NCI-H1436 treated with DMSO at 0.1 percent for 48 hours (cell line): ENCODE results near the gene PTPRN2.

ENCODE experiments used
- DNase-seq: peaks from one replicate; lab custom pipeline; 2025; lab: John Stamatoyannopoulos, UW

The PTPRN2 gene

DNA sequence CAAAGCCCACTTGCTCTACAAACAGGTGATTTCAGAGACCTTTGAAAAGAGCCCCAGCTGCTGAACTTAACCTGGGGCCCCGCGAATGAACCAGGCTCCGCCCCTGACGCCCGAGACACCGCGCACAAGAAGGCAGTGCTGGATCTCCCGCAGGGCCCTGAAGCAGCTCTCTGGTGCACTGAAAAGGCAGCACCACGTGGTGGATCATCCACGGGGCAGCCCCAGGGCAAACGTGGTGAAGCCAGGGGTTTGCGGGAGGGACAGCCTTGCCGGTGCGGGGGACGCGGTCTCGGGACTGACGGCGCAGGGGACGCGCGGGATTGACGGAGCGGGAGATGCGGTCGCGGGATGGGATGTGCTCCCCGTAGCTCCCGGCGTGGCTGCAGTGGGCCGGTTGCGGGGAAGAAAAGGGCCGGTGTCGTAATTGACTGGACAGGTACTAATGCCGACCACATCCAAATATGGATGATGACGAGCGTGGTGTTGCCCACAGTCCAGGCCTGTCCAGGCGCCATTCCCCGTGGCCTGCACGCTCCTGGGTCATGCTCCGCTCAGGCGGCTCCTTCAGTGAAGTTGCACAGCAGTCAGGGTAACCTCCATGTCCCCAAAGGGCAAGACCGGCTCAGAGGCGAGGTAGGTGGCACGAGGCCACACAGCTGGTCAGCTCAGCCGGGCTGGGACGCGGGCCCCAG is 829.7 kb downstream of the PTPRN2 start:
- no peak for DNase-seq

DNA sequence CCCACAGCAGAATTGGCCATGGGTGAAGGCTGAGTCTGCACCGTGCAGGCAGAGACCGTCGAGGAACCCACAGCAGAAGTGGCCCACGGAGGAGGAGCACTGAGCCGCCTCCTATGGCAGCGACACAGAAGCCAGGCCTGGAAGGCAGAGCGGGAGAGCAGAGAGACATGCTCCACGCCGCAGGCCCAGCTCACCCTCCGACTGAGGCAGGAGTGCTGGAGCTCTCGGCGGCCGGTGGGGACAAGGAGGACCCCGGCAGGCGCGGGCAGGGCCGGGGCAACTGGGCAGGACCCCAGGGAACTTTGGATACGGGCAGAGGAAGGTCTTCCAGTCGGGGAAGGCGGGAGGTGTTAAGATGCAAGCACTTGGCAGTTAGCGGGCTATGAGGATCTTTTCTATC is 830.4 kb downstream of the PTPRN2 start:
- no peak for DNase-seq

DNA sequence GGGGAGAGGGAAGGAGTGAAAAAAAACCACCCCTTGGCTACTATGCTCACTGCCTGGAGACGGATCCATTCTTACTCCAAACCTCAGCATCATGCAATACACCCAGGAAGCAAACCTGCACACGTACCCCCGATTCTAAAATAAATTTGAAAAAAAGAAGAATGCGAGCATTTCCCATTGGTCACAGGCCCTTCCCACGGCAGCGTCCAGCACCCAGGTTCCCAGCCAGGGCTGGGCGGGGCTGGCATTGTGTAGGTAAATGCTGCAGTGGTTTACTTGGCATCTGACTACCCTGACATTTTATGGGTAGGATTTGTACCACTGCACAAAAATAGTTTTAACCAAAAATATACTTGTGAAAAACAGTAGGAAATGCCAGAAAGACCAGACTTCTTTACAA is 831.9 kb downstream of the PTPRN2 start:
- DNase-seq = no peak

DNA sequence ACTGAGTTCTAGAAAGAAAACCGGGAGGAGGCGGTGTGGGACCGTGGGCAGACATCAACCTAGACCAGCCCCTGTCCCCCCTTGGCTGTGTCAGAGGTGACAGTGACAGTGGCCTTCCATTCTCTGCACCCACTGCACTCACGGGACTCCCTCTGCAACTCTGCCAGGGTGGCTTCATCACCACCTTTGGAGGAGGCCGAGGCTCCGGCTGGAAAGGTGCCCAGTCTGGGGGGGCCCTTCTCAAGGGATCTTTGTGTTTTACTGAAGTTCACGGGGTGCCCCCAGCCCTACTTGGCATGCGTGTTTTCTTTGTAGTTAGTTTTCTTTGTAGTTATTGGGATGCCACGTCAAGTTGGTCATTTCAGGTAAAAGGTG is 833.2 kb downstream of the PTPRN2 start:
- DNase-seq = no peak

DNA sequence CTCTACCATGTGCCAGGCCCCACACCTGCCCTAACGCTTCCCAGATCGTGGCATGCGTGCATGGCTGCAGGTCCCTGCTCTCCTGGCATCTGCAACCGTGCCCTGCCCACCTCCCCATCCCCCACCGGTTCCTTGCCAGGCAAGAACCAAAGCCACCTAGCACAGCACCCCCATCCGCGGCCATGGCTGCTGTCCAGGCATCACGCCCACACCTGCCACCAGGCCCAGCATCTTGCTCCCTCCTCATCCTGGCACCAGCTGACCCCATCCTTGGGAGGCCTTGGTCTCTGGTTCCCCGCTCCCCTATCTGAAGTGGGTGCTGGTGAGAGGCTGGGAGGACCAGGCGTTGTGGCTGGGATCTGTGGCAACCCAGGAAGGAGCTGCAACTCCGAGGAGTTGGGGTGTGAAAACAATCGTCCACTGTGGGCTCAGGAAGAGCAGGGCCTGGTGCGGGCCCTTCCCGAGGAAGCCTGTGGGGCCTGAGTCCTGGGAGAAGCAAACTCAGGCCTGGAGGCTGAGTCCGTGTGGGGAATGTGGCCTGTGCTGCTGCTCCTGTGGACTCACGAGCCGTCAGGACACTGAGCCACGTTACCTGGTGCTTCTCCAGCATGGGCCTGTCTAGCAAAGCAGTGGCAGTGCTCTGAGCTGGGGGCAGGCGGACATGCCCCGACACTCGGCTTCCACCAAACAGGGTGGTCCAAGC is 833.8 kb downstream of the PTPRN2 start:
- no peak for DNase-seq

DNA sequence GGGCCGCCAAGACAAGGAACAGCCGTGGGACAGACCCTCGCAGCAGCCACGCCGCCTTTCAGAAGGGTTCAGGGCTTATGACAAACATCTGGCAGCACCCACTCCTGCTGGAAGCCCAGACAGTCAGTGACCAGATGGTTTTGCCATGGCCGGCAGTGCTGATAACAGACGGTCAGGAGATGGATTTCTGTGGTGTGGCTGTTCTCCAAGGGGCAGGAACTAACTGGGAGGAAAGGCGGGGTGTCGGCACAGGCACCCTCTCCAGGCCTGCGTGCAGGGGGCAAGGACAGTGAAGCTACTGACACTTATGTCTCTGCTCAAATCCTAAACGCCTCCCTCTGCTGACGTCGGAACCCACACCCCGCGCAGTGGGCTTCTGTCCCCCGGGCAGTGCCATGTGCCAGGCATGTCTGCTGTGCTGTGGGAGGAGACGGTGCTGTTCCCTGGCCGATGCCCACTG is 834.8 kb downstream of the PTPRN2 start:
- DNase-seq = no peak

DNA sequence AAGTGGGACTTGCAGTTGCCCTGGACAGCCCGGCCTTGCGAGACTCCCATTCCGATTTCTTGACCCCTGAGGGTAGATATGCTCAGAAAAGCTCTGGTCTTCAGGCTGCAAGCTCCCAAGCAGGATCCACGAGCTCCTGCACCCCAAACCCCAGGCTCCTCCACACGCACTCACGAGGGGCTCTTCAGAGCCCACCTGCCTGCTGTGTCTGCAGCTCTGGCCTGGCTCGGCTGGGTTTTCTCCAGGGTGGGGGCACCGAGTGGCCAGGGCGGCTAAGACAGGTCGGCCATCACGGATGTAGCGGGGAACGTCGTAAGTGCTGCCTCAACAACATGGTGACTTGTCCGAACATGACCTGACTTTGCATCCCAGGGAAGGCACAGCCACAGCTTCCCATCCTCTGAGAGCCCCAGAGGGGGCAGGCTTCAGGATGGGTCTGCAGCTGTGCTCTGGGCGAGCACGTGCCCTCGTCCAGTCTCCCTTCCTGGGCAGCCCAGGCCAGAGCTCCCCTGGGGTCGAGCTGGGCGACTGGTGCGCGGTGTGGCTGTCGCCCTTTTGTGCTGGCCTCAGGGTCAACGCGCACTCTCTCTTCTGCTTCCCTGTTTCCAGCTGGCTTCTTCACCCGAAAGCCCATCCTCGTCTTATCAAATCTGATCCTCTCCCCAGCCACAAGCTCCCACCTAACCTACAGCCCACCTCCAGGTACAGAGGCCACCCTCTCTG is 835.5 kb downstream of the PTPRN2 start:
- no peak for DNase-seq

DNA sequence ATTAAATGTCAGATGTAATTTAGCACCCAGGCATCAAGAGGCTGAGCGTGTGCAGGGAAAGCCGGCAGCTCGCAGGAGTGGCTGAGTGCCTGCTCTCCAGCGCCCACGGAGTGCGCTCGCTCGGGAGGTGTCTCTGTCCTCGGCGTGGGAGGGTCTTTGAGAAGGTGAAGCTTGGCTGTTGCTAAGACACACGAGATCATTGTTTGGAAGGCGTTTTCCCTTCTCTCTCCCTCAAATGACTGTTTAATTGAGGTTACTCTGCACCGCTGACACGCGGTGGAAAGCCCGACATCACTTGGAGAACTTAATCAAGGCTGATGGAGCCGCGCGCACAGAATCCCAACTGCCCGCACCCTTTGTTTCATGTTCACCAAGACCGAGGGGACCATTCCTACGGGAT is 836.2 kb downstream of the PTPRN2 start:
- no peak for DNase-seq

DNA sequence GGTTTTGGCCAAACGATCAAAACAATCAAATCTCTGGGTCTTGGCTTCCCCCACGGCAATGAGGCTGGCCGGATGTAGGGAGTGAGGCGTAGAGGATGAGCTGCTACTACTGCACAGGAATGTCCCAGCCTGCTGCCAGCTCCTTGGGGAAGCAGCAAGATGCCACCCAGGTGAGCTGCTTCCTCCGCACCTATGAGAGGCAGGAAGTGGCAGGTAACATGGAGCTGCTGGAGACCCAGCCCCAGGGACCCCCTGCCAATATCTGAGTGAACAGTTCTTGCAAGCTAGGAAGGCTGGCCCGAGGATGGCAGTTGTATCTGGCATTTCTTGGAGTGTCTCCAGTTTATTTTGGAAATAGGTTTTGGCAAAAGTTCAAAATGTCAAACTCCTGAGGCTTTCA is 837.3 kb downstream of the PTPRN2 start:
- no peak for DNase-seq

DNA sequence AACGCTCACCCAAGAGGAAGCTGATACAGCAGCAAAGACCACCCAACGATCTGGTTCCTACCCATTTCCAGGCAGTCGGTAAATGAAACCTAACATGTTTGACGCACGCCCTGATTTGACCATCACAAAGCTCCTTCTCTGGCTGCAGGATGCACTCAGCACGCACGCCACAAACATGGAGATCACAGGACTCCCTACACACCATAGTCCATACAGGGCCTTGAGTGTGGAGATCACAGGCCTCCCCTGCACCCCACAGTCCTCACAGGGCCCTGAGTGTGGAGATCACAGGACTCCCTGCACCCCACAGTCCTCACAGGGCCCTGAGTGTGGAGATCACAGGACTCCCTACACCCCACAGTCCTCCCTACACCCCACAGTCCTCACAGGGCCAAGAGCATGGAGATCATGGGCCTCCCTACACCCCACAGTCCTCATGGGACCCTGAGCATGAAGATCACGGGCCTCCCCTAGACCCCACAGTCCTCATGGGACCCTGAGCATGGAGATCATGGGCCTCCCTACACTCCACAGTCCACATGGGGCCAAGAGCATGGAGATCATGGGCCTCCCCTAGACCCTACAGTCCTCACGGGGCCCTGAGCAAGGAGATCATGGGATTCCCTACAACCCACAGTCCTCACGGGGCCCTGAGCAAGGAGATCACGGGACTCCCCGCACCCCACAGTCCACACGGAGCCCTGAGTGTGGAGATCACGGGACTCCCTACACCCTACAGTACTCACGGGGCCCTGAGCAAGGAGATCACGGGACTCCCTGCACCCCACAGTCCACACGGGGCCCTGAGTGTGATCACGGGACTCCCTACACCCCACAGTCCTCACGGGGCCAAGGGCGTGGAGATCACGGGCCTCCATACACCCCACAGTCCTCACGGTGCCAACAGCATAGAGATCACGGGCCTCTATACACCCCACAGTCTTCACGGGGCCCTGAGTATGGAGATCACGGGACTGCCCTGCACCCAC is 841.6 kb downstream of the PTPRN2 start:
- DNase-seq = no peak

DNA sequence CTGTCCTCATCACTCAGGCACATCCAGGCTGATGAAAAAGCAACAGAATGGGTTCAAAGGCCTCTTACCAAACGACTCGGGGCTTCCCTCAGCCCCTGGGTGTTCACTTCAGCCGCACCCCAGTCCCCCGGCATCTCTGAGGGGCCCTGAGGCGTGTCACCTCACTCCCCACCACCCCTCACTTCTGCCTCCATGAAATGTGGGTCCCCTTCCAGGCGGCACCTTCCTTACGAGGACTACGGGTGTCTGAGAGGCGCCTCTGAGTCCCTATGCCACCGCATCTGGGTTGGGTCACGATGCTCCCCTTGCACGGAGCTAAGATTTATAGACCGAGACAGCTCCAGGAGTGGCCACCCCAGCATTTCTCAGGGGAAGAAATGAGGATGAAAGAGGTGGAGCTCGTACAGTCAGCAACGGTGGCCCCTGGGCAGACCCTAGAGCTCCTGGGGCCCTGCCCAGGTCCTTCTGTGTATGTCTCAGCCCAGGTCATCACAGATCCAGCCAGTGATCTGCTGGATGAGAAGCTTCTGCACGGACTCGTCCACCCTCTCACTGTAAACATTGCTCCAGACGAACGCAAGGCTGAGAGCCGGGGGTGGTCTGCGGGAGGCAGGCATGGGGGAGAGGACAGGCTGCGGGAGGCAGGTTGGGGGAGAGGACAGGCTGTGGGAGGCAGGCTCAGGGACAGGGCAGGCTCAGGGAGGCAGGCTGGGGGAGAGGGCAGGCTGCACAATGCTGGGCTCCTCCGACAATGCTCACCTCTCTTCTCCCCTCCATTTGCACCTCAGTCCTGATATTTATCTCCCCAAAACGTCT is 842.6 kb downstream of the PTPRN2 start:
- no peak for DNase-seq

DNA sequence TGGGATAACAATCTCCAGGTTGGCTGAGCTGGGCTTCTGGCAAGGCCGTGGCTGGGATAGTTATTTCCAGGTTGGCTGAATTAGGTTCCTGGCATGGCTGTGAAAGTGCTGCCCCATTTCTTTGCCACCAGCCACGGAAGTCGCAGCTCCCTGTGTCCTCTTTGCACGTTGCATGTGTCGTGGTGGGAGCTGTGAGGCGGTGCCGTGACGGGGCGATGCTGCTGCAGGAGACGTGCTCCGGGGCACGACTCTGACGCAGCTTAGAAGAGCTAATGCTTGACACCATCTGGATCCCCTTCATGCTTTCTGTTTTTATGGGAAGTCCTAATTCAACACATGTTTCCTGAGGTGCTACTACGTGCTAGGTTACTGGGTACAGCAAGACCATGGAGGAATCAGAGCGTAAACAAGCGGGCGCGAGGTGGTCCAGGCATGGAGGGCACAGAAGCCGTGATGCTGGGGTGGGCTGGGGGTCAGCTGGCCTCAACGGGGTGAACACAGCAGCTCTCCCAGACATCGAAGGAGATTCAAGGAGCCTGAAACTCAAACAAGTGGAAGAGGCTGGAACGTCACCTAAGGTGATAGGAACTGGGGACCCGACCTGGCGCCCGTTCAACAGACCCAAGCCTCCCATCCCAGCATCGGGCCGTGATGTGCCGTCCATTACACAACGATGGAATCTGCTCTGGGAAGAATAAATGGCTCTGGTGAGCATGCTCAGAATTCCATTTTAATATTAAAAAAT is 843.7 kb downstream of the PTPRN2 start:
- no peak for DNase-seq

DNA sequence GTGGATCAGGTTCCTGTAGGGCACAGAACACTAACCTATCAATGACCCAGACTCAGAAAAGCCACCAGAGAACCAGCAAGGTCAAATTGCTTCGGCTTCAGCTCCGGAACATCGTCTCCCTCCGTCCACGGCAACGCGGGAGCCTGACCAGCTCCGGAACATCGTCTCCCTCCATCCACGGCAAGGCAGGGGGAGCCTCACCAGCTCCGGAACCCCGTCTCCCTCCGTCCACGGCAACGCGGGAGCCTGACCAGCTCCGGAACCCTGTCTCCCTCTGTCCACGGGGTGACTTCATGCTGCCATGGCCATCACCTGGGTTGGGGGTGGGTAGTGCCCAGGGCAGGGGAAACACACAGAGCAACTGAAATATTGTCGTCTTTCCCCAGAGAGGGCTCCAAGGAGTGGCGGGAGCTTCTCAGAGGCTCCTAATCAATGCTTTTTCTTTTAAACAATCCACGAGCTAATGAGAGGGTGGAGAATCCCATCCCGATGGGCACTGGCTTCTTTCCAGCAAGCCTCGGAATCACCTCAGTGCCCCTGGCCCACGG is 847.3 kb downstream of the PTPRN2 start:
- no peak for DNase-seq

DNA sequence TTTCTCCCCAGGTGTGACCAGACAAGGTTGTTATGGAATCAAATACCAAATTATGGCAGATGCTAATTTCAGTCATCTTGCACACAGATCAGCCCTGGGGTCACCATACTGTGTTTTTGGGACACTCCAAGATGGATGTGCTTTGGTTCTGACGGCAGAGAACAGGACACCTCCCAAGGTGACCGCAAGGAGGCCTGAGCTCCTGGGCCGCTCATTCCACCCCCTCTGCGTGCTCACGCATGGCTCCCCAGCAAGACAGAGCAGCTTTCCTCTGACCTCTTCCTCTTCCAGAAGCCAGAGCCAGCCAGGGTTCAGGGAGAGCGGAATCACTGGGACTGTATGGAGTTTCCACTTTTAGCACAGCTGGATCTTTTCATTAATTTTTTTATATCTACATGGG is 848.0 kb downstream of the PTPRN2 start:
- DNase-seq = no peak

DNA sequence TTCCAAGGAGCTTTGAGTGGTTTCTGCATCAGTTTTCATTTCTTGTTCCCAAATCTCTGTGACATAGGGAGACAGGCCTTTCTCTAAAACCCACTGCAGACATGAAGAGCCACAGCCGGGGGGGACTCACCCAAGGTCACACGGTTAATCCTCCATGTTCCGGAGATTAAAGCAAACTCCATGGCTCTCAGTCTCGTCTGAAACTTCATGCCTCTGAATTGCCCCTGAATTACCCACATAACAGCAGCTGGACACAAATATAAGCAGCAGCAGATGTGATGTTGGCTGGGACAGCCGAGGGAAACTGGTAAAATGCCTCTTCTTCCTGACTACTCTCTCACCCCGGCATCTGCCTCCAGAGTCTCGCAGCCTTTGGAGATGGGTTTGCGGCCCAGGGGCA is 848.6 kb downstream of the PTPRN2 start:
- DNase-seq = no peak

DNA sequence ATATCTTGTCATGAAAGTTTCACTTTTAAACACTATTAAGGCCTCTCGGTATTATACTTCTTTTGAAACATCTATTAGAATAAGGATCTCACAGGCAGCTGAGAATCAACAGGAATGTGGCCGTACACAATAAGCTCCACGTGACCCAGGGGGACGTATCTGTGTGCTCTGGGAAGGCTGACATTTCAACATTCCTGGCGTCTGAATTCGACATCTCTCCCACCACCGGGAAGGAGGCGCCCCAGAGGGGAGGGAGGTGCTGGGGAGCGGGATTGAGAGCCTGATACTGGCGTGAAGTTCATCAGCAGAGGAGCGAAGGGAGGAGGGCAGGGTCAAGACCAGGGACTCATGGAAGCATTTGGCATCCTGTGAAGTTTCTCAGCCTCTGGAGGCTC is 849.6 kb downstream of the PTPRN2 start:
- no peak for DNase-seq

DNA sequence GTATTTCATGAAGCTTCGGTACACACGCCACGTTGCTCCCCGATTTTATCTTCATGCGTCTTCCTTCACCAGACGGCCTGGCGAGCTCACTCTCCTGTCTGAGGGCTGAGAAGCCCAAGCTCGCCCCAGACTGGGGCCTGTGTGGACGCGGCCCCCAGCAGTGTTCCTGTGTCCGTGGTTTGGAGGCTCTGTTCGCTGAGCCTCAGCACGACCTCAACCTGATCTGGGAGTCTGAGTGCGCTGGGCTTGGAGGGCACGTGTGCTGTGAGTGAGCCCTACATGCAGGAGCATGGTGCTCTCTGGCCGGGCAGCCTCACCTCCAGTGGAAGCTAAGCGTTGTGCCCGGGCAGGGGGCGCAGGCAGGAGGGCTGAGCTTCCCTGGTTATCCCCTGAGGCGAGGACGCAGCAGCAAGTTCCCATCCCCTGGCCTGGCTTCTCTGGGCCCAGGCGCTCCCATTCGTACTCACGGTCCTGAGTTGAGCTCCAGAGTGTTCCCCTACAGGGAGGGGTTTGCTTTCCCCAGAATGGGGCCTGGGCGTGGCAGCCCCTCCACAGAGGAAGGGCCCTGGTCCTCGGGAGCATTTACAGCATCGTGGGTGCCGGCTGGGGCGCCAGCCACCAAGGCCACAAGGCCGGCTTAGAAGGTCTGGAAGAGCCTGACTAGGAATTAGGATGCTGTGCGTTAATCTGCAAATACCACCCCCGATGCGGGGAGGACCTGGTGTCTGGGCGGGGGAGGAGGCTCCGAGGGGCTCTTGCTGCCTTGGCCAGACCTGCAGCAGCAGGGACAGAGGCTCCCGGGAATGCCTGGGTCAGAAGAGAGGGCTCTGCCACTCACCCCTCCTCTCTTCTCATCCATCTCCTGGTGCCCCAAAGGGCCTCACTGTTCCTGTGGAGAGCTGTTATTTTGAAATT is 850.2 kb downstream of the PTPRN2 start:
- no peak for DNase-seq

DNA sequence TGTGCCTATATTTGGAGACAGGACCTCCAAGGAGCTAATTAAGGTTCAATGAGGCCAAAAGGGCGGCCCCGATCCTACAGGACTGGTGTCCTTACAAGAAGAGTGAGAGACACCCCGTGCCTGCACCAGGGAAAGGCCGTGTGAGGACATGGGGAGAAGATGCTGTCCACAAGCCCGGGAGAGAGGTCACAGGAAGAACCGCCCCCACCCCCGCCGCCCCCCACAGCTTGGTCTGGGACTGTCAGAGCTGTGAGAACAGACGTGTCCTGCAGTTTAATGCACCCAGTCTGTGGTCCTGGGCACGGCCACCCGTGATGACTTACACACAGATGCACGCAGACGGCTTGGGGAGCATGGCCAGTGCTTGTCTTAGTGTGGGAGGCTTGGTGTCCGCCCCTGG is 851.3 kb downstream of the PTPRN2 start:
- no peak for DNase-seq

DNA sequence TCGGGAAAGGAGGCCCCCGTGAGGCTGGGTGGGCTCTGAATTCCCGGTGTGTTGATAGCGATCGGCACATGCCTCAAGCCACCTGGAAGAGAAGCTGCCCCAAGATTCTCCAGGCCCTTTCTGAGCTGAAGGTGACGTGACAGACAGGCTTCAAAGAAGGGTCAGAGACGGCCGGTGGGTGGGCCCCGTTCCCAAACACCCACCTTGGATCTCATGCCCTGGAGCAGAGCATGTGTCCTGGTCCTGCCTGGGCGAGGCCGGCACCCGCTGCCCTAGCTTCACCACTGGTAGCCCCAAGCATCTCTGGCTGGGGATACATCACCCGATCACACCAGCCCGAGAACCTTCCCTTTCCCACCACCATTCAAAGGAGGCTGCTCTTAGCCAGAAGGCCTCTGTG is 851.8 kb downstream of the PTPRN2 start:
- DNase-seq = no peak
